IMR-90 (cell line): ENCODE measurements around the gene SUGCT. TPM values are rescaled to one million over a fixed set of nuclear protein-coding genes. Genes with fewer than 3 reads are reported as not detected.

Experiments used
- ATAC-seq: fragments of 200-7000 bp; cut with Tn5 transposase; 2 replicates; pipeline ENCODE4 v1.9.1; 2020; ENCODE audit warnings: low read depth, mild to moderate bottlenecking, moderate library complexity
- BruUV-seq: library from RNA; stranded (reverse); fragments of 400-500 nt; replicated peaks from 2 replicates; lab custom pipeline; 2021; lab: Mats Ljungman, UMichigan
- CTCF ChIA-PET: fragments of 300-600 bp; formaldehyde crosslinking; extraction: SDS; loops from one replicate; lab custom pipeline; 2021; ENCODE audit warnings: antibody characterized with exemption; lab: Yijun Ruan, JAX
- POLR2A ChIA-PET: fragments of 300-600 bp; sonication (Branson Sonifier 250); formaldehyde crosslinking; loops from one replicate; lab custom pipeline; 2022; ENCODE audit warnings: antibody characterized with exemption; ENCODE audit not compliant: unreplicated experiment; lab: Charles Lee
- DNase-seq: peaks from one replicate; pipeline ENCODE4 v3.0.0; 2013
- H2AFZ ChIP-seq: replicated peaks from 2 replicates; pipeline ENCODE3; 2013; ENCODE audit warnings: low read length, mild to moderate bottlenecking; ENCODE audit not compliant: poor library complexity
- H2AK5ac ChIP-seq: 2 replicates; pipeline ENCODE4 v1.6.1; 2013; ENCODE audit warnings: low read depth, low read length, inconsistent platforms
- H2AK9ac ChIP-seq: replicated peaks from 2 replicates; pipeline ENCODE3; 2013; ENCODE audit warnings: mild to moderate bottlenecking, low read depth, low read length, moderate library complexity; ENCODE audit not compliant: poor library complexity
- H2BK120ac ChIP-seq: 2 replicates; pipeline ENCODE4 v1.6.1; 2013; ENCODE audit warnings: low read depth, low read length, inconsistent platforms
- H2BK15ac ChIP-seq: 3 replicates; pipeline ENCODE4 v1.6.1; 2013; ENCODE audit warnings: low read depth, low read length, inconsistent platforms
- H2BK20ac ChIP-seq: 2 replicates; pipeline ENCODE4 v1.6.1; 2013; ENCODE audit warnings: low read depth, mild to moderate bottlenecking, inconsistent platforms, low read length, moderate library complexity
- H2BK5ac ChIP-seq: 2 replicates; pipeline ENCODE4 v1.6.1; 2013; ENCODE audit warnings: mild to moderate bottlenecking, low read depth, low read length, inconsistent platforms; ENCODE audit not compliant: poor library complexity, severe bottlenecking
- H3K14ac ChIP-seq: replicated peaks from 2 replicates; pipeline ENCODE4 v1.6.1; 2013; ENCODE audit warnings: low read depth, low read length, inconsistent platforms
- H3K18ac ChIP-seq: 2 replicates; pipeline ENCODE4 v1.6.1; 2013; ENCODE audit warnings: low read depth, low read length, control low read depth
- H3K23ac ChIP-seq: 2 replicates; pipeline ENCODE4 v1.6.1; 2013; ENCODE audit warnings: low read depth, low read length, inconsistent platforms
- H3K27ac ChIP-seq: 2 replicates; pipeline ENCODE4 v1.5.1; 2013; ENCODE audit warnings: mild to moderate bottlenecking, control low read depth, low read length; ENCODE audit not compliant: insufficient read depth
- H3K27me3 ChIP-seq: 2 replicates; pipeline ENCODE4 v1.6.1; 2013; ENCODE audit warnings: low read length; ENCODE audit not compliant: control insufficient read depth, insufficient read depth
- H3K36me3 ChIP-seq: 2 replicates; pipeline ENCODE4 v1.6.1; 2013; ENCODE audit warnings: low read length, mixed read lengths; ENCODE audit not compliant: control insufficient read depth, insufficient read depth
- H3K4ac ChIP-seq: 2 replicates; pipeline ENCODE4 v1.6.1; 2013; ENCODE audit warnings: low read depth, low read length, inconsistent platforms
- H3K4me1 ChIP-seq: 2 replicates; pipeline ENCODE4 v1.6.1; 2013; ENCODE audit warnings: low read length, mixed read lengths; ENCODE audit not compliant: control insufficient read depth, insufficient read depth
- H3K4me2 ChIP-seq: 2 replicates; pipeline ENCODE4 v1.6.1; 2013; ENCODE audit warnings: low read depth, mild to moderate bottlenecking, control low read depth, low read length, moderate library complexity
- H3K4me3 ChIP-seq: 2 replicates; pipeline ENCODE4 v1.5.1; 2013; ENCODE audit warnings: low read depth, mild to moderate bottlenecking, control low read depth, low read length, moderate library complexity; ENCODE audit not compliant: insufficient read depth
- H3K56ac ChIP-seq: 2 replicates; pipeline ENCODE4 v1.6.1; 2013; ENCODE audit warnings: low read length, inconsistent platforms; ENCODE audit not compliant: insufficient read depth; ENCODE audit errors: extremely low read depth
- H3K79me1 ChIP-seq, 2 experiments: 2 replicates each; pipeline ENCODE4 v1.6.1; 2013; ENCODE audit warnings: low read length in 2 of 2, inconsistent platforms in 1 of 2, low read depth in 1 of 2
- H3K9ac ChIP-seq: 2 replicates; pipeline ENCODE4 v1.6.1; 2013; ENCODE audit warnings: low read depth, low read length, control low read depth
- H3K9me1 ChIP-seq: 2 replicates; pipeline ENCODE4 v1.6.1; 2013; ENCODE audit warnings: low read length, inconsistent platforms; ENCODE audit not compliant: insufficient read depth
- H3K9me3 ChIP-seq: 2 replicates; pipeline ENCODE4 v1.6.1; 2013; ENCODE audit warnings: low read length; ENCODE audit not compliant: control insufficient read depth, insufficient read depth
- H4K20me1 ChIP-seq: 2 replicates; pipeline ENCODE4 v1.6.1; 2013; ENCODE audit warnings: low read length, inconsistent platforms; ENCODE audit not compliant: insufficient read depth
- H4K5ac ChIP-seq: 2 replicates; pipeline ENCODE4 v1.6.1; 2013; ENCODE audit warnings: mild to moderate bottlenecking, low read depth, low read length, control low read depth
- H4K8ac ChIP-seq, 2 experiments: 2 replicates each; pipeline ENCODE4 v1.6.1; 2013; ENCODE audit warnings: low read depth in 2 of 2, low read length in 2 of 2, control low read depth in 1 of 2, inconsistent platforms in 1 of 2
- H4K91ac ChIP-seq: 2 replicates; pipeline ENCODE4 v1.6.1; 2013; ENCODE audit warnings: low read depth, low read length, inconsistent platforms; ENCODE audit not compliant: insufficient read depth
- MAZ ChIP-seq: IDR thresholded peaks from 2 replicates; pipeline ENCODE4 v1.6.1; 2012; ENCODE audit warnings: low read depth, mild to moderate bottlenecking, low read length, improper control_type of control experiment, moderate library complexity, borderline replicate concordance
- RAD21 ChIP-seq: IDR thresholded peaks from 2 replicates; pipeline ENCODE4 v1.6.1; 2012; ENCODE audit warnings: low read length, improper control_type of control experiment
- SMC3 ChIP-seq: fragments of 150-350 bp; IDR thresholded peaks from 2 replicates; pipeline ENCODE4 v1.6.1; 2016; ENCODE audit warnings: low read depth, mild to moderate bottlenecking, antibody characterized with exemption, low read length, moderate library complexity
- WGBS, 2 experiments: methylation state at CpG; one replicate each; pipeline versions ENCODE4 v1.1.5 to v1.1.7; 2013; ENCODE audit warnings: missing lambda C conversion rate in 2 of 2; ENCODE audit not compliant: insufficient read length in 1 of 2; ENCODE audit errors: extremely low coverage in 2 of 2; 5-methylcytosine and 5-hydroxymethylcytosine counted together
- dilution Hi-C: fragments of 300-500 bp; cut with HindIII; formaldehyde crosslinking; loops from one replicate; pipeline ENCODE4 v1.14.3; 2018; ENCODE audit warnings: low sequenced_read_pairs; ENCODE audit not compliant: unreplicated experiment
- in situ Hi-C: fragments of 300-500 bp; cut with MboI; formaldehyde crosslinking; loops from 3 replicates; pipeline ENCODE4 v1.14.3; 2019; ENCODE audit warnings: low sequenced_read_pairs, inconsistent platforms, mixed read lengths
- intact Hi-C: fragments of 100-400 bp; cut with micrococcal nuclease; formaldehyde crosslinking; loops from 2 replicates; pipeline ENCODE4 v1.10.0; 2022
- polyA plus RNA-seq, 3 experiments: library from polyadenylated mRNA; depleted of rRNA; stranded (reverse); fragments of >200 nt; gene quantifications; 2 replicates each; pipeline ENCODE4 v1.2.3, GENCODE V29; 2012; ENCODE audit warnings: low replicate concordance in 1 of 3
- total RNA-seq: library from RNA; depleted of rRNA; stranded (reverse); fragments of >200 nt; gene quantifications from 2 replicates; pipeline ENCODE4 v1.2.3, GENCODE V29; 2012

Gene SUGCT
- total and polyA plus RNA-seq, 2 of the 4 experiments (the other 2 are of a cell fraction) = 5.9 to 8.3 TPM

GRCh38 chr7:40535678-40536077 lies 400.9 kb downstream of the SUGCT start:
- intact Hi-C loops = no loop called here
- DNase-seq = no peak

More at GRCh38 chr7:40535678-40536077, 400.9 kb downstream of the SUGCT start:
- H4K20me1 ChIP-seq = no peaks in the 10 kb centered on the region
- H2BK5ac ChIP-seq = no peak overlapping the region
- ATAC-seq = no peak
- no peak overlapping the region for H3K4me2 ChIP-seq
- no peak overlapping the region for H2BK15ac ChIP-seq
- H3K56ac ChIP-seq = no peak overlapping the region
- no peak overlapping the region for H3K23ac ChIP-seq
- no peak overlapping the region for H3K4ac ChIP-seq
- no peak overlapping the region for H2AK9ac ChIP-seq
- no peak overlapping the region for H3K9ac ChIP-seq
- no peak overlapping the region for H4K91ac ChIP-seq
- H3K79me1 ChIP-seq = no peaks in the 10 kb centered on the region
- ChIA-PET POLR2A (no interaction called here), CTCF (no interaction called here)
- no peak overlapping the region for H4K5ac ChIP-seq
- 86% methylated on average over 2 of the region's 3 CpGs; no CpG with 5 or more reads in 1 of the 2 experiments for WGBS, 2 experiments
- H3K18ac ChIP-seq = no peak overlapping the region
- in situ Hi-C loops = no loop called here
- no peaks in the 10 kb centered on the region for H3K4me1 ChIP-seq
- no peak overlapping the region for H2AFZ ChIP-seq
- H2BK20ac ChIP-seq = no peak overlapping the region
- no peak overlapping the region for H3K27ac ChIP-seq
- BruUV-seq = no TSS peak
- no peak overlapping the region for H3K14ac ChIP-seq
- TF ChIP-seq MAZ (no peak), RAD21 (no peak), SMC3 (no peak)
- no peak overlapping the region for H2BK120ac ChIP-seq
- H3K9me3 ChIP-seq = no peaks in the 10 kb centered on the region
- no peak overlapping the region for H2AK5ac ChIP-seq
- no peaks in the 10 kb centered on the region for H3K36me3 ChIP-seq
- H4K8ac ChIP-seq = no peak overlapping the region
- H3K4me3 ChIP-seq = no peak overlapping the region
- no peaks in the 10 kb centered on the region for H3K27me3 ChIP-seq
- dilution Hi-C loops = no loop called here
- H3K9me1 ChIP-seq = peaks cover 4% of the 10 kb centered on the region; the same call in 1 of the 2 replicates
